HG02588 (cell line): ENCODE measurements around the gene RB1.
A peak's percentile ranks its signal among the peaks of the same experiment; 100 is the strongest.
"Not testable (repeated sequence)": the region's sequence is repeated elsewhere in the genome, so short reads cannot be mapped to it uniquely, and the experiment has no call there.

Source experiments
- ATAC-seq: cut with Tn5 transposase; IDR thresholded peaks from one replicate; pipeline ENCODE4 v1.9.1; 2021; ENCODE audit warnings: mild to moderate bottlenecking, moderate library complexity; ENCODE audit not compliant: unreplicated experiment

The RB1 gene

DNA sequence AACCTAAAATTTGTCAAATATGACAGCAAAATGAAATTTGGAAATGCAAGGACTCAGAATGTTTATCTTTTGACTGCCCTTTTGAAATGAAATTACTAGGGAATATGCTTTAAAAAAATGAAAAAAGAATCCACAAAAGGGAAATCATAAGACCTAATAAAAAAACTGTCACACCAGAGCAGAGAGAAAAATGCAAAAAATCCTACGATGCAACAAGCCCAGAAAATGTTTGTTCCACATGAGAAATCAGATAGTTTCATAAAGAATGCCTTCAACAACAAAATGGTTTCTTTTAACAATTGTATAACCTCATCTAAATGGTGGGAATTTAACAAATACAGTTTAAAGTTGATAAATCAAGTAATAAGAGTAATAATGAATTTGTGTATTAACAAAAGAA is 101.4 kb downstream of the RB1 start:
- no peak for ATAC-seq

DNA sequence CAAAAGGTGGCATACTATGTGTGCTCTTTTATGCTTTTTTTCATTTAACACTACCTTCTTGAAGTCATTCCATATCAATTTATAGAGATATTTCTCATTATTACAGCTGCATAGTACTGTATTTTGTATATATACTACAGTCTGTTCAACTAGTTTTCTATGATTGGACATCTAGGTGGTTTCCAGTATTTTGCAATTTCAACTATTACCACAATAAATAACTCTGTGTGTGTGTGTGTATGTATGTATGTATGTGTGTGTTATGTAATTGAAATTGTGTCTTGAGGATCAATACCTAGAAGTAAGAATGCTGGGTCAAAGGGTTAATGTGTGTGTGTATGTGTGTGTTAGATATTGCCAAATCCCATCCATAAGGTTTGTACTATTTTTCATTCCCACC is 102.3 kb downstream of the RB1 start:
- no peak for ATAC-seq

DNA sequence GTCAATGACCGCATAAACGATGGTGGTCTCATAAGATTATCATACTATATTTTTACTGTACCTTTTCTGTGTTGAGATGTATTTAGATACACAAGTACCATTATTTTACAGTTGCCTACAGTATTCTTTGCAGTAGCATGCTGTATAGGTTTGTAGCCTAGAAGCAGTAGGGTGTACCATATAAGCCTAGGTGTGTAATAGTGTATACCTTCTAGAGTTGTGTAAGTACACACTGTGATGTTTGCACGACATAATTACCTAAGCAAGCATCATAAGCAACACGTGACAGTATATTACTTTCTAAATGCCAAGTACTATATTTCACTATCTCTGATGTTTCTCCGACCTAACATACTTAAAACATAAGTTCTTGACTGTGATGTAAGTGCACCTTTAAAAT is 106.6 kb downstream of the RB1 start:
- no peak for ATAC-seq

DNA sequence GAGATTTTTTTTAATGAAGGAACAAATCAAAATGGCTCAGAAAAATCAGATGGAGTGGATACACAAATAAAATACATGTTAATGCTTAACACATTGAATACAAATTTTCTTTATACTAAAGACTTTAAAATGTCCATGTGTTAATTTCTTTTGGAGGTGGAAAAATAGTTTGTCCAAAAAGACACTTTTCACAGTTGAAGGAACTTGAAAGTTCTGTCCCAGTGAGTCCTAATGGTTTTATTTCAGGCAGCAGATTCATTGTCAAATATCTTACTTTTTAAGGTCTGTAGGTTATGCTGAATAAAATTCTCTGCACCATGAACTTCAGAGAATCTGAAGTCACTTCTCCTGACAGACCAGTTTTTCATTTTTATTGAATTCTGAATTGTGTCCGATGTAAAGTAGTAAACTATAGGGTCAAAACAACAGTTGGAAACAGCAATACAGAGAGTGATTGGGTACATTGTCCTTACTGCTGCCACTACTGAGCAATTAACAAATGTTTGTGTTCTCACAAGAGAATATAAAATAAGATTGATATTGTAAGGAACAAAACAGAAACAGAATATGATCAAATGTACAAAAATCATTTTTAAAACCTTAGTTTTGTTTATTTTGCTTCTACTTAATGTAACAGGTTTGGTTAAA is 107.7 kb downstream of the RB1 start:
- ATAC-seq, result no peak

DNA sequence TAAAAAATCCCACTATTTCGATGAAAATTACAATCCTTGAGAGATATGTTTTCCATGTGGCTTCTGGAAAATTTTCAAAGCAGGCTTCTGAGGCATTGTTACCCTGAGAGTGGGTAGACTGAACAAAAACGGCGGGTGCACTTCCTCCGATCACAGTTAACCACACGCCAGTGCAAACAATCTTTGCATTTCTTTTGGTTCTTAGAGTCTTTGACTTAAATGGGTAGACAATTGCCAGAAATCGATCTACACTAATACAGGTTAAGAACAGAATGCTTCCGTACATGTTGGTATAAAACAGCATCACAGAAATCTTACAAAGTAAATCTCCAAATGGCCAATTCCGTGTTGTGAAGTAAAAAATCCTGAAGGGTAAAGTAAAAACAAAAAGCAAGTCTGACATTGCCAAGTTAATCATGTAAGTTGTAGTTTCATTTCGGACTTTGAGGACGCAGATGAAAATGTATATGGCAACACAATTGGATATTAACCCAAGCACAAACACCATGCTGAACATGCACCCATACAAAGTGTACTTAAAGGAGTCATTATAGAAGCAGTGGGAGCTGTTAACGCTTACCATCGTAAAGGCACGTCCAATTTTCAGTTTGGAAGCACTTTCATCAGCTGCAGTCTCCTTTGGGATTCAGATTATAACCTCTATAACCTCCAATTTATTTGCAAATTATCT is 108.4 kb downstream of the RB1 start:
- ATAC-seq, result no peak

DNA sequence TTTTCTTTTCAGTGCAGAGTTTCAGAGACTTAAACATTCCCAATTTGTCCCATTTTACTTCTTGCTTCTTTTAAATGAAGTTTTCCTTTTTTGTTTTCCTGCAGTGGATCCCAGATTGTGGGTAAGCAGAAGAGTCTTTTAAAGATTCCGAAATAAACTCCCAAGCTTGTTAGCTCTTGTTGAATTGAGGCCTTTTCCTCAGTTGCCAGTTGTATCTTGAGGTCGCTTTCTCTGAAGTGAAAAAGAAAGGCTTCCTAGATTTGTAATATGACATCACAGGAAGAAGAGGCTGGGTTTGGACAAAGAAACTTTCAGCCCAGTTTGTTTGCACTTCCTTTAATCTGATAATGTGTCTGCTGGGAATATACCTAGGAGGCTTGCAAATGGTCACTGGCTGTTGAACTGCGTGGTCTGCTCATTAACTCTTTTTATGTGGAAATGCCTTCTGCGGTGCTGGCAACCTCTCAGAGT is 109.4 kb downstream of the RB1 start, which contains the start of gene LPAR6:
TSS of gene LPAR6 (minus strand) at position 233 of the 471 bp plus-strand sequence. CDS start 690 bp downstream, outside the sequence.
- no peak for ATAC-seq

DNA sequence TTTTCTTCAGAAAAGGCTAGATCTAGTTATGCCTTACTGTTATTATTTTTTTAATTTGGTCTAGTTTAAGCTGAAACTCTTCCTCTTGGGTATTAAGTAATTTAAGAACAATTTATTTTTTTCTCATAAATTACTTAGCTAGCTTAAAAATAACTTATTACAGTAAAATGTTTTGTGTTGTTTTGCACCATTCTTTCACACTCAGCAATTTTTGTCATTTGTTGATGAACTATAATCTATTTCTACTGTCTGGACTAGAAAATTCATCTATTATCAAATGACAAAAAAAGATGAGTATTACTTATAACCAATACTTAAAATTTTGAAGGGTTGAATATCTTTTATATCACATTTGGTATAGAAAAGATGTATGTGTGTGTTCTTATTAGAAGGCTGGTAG is 111.0 kb downstream of the RB1 start:
- ATAC-seq, result no peak

DNA sequence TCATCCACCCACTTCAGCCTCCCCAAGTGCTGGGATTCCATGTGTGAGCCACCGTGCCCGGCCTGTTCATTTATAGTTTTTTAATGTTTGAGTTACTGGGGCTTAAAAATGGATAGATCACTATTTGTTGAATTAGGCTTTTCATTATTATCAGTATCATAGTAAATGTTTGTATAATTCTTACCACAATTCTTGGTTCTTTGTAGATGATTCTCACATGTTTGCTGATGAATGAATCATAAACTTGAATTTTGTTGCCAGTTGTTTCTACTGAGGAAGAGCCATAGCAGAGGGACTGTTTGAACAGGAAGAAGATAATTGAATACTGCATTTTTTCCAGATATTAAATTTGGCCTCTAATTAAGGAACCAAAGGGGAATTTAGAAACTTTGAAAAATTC is 112.0 kb downstream of the RB1 start:
- ATAC-seq, result no peak

DNA sequence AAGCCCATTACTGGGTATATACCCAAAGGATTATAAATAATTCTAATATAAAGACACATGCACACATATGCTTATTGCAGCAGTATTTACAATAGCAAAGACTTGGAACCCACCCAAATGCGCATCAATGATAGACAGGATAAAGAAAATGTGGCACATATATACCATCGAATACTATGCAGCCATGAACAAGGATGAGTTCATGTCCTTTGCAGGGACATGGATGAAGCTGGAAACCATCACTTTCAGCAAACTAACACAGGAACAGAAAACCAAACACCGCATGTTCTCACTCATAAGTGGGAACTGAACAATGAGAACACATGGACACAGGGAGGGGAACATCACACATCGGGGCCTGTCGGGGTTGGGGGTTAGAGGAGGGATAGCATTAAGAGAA is 118.5 kb downstream of the RB1 start:
- not testable (repeated sequence) for ATAC-seq

DNA sequence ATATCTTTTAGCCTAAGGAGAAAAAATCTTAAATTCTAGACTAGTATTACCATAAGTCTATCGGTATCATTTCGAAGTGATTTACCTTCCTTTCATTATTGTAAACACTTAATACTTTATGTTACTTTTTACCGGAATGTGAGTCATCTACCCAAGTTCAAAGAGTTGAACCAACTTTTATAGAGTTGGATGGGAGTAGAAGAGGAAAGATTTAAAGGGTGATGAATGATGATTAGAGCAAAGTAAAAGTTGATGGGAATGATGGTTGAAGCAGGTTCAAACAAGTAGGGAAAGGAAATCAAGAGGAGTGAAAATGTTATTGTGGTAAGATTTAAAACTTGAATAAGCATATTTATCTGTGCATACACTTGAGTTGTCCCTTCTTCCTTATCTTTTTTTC is 120.7 kb downstream of the RB1 start:
- ATAC-seq, result no peak

DNA sequence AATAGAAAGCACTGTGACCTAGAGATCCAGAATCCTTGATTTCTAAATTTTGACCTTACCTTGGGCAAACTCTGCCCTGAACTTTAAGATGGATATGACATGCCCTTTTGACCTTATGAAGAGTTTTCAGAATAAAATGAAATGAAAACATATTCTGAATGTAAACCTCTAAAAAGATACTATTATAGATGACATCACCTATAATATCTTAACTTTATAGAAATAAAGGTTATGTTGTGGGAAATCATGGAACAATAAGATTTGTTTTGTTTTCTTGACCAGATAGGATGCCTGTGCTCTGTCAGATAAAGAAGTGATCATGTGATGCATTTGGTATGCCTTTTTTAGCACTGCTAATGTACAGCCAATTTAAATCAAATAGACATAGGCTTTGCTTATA is 122.5 kb downstream of the RB1 start:
- no peak for ATAC-seq

DNA sequence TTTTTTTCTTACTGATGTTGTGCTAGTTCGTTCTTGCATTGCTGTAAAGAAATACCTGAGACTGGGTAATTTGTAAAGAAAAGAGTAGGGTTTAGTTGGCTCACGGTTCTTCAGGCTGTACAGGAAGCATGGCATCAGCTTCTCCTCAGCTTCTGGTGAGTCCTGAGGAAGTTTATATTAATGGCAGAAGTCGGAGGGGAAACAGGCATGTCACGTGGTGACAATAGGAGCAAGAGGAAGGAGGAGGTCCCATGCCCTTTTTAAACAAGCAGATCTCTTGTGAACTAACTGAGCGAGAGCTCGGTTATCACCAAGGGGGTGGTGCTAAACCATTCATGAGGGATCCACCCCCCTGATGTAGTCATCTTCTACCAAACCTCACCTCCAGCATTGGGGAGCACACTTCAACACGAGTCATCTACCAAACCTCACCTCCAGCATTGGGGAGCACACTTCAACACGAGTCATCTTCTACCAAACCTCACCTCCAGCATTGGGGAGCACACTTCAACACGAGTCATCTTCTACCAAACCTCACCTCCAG is 123.3 kb downstream of the RB1 start:
- not testable (repeated sequence) for ATAC-seq

DNA sequence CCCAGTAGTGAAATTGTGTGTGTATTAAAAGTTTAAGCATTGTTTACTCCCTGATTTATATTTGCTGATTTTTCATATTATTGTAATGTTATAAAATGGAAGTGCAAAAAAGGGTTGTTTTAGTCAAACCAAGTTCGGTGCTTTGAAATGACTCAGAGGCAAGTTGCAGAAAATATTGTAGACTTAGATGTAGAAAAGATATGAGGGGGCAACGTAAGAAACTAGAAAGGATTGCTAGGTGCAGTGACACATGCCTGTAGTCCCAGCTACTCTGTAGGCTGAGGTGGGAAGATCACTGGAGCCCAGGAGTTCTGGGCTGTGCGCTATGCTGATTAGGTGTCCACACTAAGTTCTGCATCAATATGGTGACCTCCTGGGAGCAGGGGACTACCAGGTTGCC is 125.5 kb downstream of the RB1 start:
- ATAC-seq, result no peak

DNA sequence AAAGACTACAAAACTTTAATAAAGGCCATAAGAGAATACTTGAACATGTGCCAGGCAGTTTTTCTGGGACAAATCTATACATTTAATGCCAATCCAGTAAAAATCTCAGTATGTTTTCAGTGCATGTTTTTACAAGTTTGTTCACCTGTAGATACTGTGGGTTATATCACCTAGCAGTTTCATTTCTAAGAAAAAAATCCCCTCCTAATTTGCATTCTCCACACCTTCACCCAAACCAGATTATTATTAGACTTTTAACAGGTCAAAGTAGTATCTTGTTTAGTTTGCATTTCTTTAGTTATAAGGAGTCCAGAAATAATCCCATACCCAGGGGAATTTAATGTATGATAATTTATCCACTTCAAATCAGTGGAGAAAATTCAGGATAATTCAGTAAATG is 126.3 kb downstream of the RB1 start:
- peak; percentile 54 for ATAC-seq

DNA sequence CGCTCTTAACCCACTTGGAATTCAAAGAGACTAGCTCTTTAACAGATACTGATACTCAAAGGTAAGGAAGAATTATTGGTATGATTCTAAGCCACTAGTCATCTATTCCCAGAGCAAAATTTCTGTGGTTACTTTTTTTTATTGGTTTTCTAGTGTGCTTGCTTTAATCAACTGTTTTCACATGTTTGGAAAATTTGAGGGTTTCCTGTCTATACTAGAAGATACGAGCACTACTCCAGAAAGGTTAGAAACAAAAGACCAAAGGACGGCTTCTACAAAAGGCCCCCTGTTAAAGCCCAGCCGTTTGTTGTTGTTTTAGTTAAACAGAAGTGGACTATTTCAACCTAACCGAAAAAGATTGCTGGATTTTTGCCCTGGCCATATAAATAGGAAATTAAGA is 127.9 kb downstream of the RB1 start:
- no peak for ATAC-seq

DNA sequence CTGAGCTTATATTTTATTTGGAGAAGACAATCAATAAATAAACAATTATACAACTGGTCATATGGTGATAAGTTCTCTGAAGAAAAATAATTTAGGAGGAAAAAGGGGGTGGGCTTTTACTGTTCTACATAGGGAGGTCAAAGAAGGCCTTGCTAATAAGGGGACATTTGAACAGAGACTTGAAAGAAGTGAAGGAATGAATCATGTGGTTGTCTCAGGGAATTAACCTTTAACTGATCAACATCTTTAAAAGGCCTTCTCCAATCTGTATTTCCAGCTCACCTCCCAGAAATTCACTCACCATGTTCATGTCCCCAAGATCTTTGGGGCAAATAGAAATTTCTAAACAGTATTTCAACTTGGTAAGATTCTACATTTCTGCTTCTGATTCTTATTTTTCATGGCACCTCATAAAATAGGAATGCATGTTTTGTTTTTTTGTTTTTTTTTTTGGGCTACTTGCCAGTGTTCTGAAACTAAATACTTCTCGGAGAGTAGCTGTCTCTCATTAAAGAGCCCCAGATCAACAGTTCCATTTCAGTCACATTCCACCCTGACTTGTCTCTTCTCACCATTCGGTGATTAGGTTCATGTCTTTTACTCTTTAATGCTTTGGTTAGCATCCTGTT is 128.6 kb downstream of the RB1 start:
- ATAC-seq, result no peak

DNA sequence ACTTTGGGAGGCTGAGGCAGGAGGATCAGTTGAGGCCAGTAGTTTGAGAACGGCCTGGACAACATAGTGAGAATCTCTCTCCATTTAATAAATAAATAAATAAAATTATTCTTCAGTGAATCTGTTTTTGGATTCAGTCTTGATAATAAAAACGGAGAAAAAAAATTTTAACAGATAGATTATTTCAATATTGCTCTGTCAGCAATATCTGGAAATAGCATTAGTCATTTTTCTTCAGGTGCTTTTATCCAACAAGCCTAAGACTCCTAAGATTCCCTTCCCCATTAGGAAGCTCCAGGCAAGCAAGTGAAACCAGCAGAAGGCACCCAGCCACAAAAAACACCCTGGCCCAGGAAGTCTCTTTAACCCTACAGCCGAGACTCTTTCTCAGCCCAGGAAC is 130.6 kb downstream of the RB1 start:
- no peak for ATAC-seq

DNA sequence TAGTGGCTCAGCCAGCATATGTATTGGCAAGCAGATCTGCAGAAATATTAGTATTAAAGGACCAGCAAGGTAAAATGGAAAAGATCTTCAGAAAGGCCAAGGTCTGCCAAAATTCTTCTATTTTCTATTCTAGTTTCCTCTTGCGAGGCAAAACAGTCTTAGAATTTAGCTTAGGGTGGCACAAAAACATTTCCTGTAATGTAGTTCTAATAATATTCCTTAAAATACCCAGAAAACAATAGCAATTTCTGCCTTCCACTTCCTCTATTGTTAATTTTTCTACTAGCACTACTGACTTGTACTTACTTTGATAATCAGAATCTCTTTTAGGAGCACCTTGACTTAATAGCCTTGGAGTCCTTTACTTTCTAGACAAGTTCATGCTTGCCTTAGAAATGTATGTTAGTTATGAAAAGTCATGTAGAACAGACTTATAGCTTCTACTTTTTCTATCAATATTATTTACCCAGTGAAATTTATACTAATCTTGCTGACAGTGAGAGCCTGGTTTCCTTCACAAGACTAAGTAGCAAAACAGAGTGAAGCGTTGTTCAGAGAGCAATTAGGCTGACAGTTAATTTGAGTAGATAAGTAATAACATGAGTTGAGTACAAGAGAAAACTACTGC is 133.2 kb downstream of the RB1 start:
- ATAC-seq, result no peak

DNA sequence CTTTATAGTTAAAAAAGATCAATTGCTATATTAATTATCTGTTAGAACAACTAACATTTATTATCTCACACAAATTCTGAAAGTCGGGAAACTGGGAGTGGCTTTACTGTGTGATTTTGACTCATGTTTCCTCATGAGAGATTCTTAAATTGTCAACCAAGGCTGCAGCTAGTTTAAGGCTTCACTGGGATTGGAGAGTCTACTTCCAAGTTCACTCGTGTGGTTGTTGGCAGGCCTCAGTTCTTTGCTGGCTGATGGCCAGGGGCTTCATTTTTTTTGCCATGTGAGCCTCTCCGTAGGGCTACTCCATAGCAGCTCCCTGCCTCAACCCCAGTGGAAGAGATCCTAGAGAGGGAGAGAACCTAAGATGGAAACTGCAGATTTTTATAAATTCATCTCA is 133.8 kb downstream of the RB1 start:
- ATAC-seq, result no peak

DNA sequence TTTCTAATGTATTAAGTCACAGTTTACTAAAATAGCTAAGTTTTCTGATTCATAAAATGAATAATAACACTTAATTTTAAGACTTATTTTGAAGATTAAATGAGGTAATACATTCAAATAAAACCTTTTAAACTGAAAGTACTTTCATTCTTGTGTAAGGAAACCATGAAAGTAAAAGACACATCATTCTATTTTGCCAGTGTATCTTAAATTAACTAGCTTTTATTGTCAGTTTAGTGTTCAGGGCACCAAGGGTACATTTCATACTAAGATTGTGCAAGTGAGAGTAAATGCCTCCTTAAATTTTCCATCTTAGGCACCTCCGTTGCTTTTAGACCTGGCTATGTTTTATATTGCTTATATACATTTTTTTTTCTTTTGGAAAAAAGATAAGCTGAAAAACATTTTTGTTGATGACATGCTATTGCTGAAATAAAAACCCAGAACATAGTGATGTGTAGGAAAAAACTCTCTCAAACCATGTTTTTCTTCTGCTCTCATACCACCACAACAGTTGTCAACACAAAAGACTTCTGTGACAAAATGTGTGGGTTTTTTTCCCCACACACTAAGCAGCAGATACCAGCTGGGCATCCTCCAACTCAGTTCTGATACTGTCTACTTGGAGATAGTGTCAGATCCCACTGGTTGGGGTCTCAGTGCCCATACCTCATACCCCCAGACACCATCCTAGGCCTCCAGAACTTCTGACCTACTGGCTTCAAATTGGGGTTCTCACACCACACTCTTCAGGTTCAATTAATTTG is 140.1 kb downstream of the RB1 start:
- no peak for ATAC-seq

DNA sequence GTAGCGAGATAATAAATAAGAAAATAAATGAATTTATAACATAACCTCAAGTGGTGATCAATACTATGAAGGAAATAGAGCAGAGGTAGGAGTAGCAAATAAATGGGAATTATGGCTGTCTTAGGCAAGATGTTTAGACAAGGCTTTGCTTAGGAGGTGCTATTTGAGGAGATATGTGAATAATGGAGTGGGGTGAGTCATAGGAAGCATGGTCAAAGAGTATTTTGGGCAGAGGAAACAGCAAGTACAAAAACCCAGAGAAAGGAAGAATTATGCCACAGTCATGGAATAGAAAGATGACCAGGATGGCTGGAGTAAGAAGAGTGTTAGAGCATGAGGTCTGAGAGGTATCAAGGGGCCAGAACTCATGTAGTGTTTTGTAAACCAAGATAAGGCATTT is 142.9 kb downstream of the RB1 start:
- ATAC-seq, result no peak
